Kidney epithelial cell (primary cell): ENCODE results near the gene LHX6. TPM values are rescaled to one million over a fixed set of nuclear protein-coding genes. Genes with fewer than 3 reads are reported as not detected.
A peak's percentile ranks its signal among the peaks of the same experiment; 100 is the strongest.

Experiments
- DNase-seq: peaks from one replicate; pipeline ENCODE4 v3.0.0-alpha.2; 2010; ENCODE audit warnings: low read depth
- H3K27me3 ChIP-seq: 2 replicates; pipeline ENCODE4 v1.6.0; 2011; ENCODE audit warnings: low read length; ENCODE audit not compliant: control insufficient read depth, insufficient read depth
- H3K36me3 ChIP-seq: 2 replicates; pipeline ENCODE4 v1.5.1; 2011; ENCODE audit warnings: low read length; ENCODE audit not compliant: control insufficient read depth, insufficient read depth
- H3K4me3 ChIP-seq: 2 replicates; pipeline ENCODE4 v1.5.1; 2011; ENCODE audit warnings: low read depth, mild to moderate bottlenecking, control low read depth, low read length
- total RNA-seq: library from RNA; depleted of rRNA; stranded (reverse); fragments of >200 nt; gene quantifications from 2 replicates; pipeline ENCODE4 v1.2.3, GENCODE V29; 2015
- TF ChIP-seq, protein P1 (sequence below): IDR thresholded peaks from 2 replicates; pipeline ENCODE4 v1.5.1; 2011; ENCODE audit warnings: mild to moderate bottlenecking, moderate library complexity, low read length, control low read depth, inconsistent platforms; ENCODE audit not compliant: insufficient read depth, poor library complexity, severe bottlenecking

Gene LHX6
- total RNA-seq, 1 donor from 2014 or later = 0.84 TPM

DNA sequence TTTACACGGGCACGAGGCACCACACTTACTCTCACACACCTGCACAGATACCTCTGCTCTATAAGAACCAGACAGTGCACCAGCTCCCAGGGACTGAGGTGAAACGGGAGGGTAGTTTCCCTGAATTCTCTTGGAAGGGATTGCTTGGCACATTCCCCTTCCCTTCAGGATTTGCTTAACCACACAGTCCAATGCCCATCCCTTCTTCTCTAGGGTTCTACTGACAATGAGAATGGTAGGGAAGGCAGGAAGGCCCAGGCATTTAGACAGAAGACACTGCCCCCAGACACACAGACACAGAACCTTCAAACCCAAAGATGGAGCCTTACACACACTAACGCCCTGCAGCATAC, 704 bp upstream of the LHX6 start:
- Histone ChIP-seq H3K27me3 (peaks cover 78% of the 10 kb centered on the region), H3K36me3 (peaks cover 1% of the 10 kb centered on the region), H3K4me3 (no peak overlapping the region)
- TF ChIP-seq, protein P1, sequence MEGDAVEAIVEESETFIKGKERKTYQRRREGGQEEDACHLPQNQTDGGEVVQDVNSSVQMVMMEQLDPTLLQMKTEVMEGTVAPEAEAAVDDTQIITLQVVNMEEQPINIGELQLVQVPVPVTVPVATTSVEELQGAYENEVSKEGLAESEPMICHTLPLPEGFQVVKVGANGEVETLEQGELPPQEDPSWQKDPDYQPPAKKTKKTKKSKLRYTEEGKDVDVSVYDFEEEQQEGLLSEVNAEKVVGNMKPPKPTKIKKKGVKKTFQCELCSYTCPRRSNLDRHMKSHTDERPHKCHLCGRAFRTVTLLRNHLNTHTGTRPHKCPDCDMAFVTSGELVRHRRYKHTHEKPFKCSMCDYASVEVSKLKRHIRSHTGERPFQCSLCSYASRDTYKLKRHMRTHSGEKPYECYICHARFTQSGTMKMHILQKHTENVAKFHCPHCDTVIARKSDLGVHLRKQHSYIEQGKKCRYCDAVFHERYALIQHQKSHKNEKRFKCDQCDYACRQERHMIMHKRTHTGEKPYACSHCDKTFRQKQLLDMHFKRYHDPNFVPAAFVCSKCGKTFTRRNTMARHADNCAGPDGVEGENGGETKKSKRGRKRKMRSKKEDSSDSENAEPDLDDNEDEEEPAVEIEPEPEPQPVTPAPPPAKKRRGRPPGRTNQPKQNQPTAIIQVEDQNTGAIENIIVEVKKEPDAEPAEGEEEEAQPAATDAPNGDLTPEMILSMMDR = no peak
- no peak for DNase-seq

DNA sequence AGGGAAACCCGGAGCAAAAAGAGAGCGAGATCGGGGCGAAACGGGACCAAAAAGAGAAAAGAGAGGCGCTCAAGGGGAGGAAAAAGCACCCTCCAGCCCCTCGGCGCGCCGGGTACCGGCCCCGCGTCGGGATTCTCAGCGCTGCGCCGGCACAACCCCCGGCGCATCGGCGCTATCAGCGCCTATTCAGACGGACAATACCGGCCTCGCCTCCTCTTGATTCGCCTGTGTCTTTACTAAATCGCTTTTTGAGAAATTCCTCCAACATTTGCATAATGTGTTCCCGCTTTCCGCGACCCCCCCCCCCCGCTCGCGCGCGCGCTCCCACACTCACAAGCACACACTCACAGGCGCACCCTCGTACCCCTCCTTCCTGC, 578 bp downstream of the LHX6 start:
- TF ChIP-seq, protein P1 = no peak
- no peak overlapping the region for H3K4me3 ChIP-seq
- no peak for DNase-seq

DNA sequence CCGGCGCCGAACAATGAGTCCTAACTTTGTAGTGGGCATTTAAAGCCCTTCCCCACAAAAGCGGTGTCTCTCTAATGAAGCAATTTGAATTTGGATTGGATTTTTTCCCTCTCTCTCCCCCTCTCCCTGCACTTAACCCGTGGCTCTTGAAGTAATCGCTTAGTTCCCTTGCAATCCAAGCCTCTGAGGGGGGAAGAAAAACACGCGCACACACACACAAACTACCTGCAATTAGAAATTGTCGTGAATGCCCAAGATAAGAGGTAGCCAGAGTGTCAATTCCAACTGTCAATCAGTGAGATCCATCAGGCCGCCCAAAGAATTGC, 1.2 kb downstream of the LHX6 start:
- Histone ChIP-seq H3K4me3 (no peak overlapping the region), H3K36me3 (peaks cover 1% of the 10 kb centered on the region), H3K27me3 (peaks cover 88% of the 10 kb centered on the region)
- TF ChIP-seq, protein P1 = no peak
- no peak for DNase-seq

More for the DNA sequence above, 578 bp downstream of the LHX6 start:
- peaks cover 1% of the 10 kb centered on the region for H3K36me3 ChIP-seq
- peaks cover 87% of the 10 kb centered on the region for H3K27me3 ChIP-seq

DNA sequence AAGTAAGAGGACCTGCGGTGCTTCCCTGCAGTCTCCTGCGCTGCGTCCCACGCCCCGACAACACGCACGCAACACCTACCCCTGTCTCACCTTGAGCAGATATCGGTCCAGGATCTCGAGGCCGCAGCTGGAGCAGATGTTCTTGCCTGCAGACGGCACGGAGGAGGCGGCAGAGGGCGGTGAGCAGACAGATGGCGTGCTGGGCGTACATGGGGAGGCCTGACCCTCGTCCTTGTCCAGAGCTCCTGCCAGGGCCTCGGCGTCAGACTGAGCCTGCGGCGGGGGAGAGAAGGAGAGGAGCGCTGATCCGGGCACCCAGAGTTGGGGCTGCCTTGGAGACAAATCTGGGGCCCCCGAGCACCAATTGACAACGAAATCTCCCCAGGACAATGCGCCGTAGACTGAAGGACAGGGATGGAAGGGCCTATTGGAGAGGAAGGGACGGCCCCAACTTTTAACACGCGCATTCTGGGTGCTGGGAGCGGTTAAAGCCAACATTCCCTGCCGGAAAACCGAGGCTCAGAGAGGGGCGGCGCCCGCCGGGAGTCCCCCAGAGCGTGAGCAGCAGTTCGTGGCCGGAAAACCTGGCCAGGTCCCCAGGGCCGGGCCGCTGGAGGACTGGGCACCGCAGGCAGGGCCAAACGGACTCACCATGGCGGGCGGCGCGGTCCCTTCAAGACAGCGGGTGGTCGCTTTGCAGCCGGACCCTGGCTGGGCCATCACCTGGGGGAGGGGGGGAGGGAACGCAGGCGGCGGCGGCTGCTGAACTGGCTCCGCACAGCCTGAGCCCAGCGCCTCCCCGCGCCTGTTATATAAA, 1.8 kb downstream of the LHX6 start:
- TF ChIP-seq, protein P1 = peak; percentile 2

DNA sequence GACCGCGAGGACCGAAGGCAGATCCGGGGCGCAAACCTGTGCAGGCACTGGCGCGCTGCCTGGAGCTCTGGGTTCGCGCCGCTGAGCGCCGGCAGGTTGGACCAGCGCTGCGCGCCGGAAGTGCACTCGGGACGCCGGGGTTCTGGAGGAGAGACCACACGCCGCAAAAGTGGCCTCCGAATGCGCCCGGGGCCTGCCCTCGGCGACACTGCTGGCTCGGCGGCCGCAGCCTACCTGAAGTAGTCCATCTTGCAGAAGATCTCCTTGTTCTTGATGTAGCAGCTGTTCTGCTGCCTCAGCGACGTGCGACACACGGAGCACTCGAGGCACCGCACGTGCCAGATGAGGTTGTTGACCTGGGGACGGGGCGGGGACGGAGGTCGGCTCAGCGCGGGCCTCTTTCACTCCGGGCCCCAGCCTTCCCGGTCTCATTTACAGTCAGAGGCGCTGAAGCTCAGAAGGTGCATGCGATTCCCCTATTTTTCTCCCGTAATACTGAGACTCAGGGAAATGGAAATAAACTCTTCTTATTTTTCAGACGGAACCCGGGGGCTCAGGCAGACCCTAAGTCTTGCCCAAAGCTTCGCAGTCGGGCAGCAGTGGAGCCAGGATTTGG, 2.5 kb downstream of the LHX6 start:
- DNase-seq = no peak
- Histone ChIP-seq H3K4me3 (no peak overlapping the region), H3K27me3 (peaks cover 94% of the 10 kb centered on the region), H3K36me3 (peaks cover 1% of the 10 kb centered on the region)
- TF ChIP-seq, protein P1 = no peak

More for the DNA sequence above, 1.8 kb downstream of the LHX6 start:
- Histone ChIP-seq H3K4me3 (no peak overlapping the region), H3K27me3 (peaks cover 92% of the 10 kb centered on the region), H3K36me3 (peaks cover 1% of the 10 kb centered on the region)
- DNase-seq = no peak
